Stimulated activated naive CD8-positive, alpha-beta T cell treated with anti-CD3 and anti-CD28 coated beads, Interleukin-15, Interleukin-2, amounts not matched to agents 100 ng/mL and 50 ng/mL, for 24 hours (primary cell): ENCODE results near the gene MICU1.
"Not testable (repeated sequence)": the region's sequence is repeated elsewhere in the genome, so short reads cannot be mapped to it uniquely, and the experiment has no call there.

Experiments used
- H3K27ac Mint-ChIP-seq: one replicate; pipeline ENCODE4 v1.8.0; 2021; ENCODE audit warnings: mild to moderate bottlenecking, mixed read lengths
- H3K27me3 Mint-ChIP-seq: one replicate; pipeline ENCODE4 v1.8.0; 2021; ENCODE audit warnings: mixed read lengths
- H3K36me3 Mint-ChIP-seq: one replicate; pipeline ENCODE4 v1.8.0; 2021; ENCODE audit warnings: low read depth, mixed read lengths
- H3K4me1 Mint-ChIP-seq: one replicate; pipeline ENCODE4 v1.8.0; 2021; ENCODE audit warnings: low read depth, mixed read lengths
- H3K4me3 Mint-ChIP-seq: one replicate; pipeline ENCODE4 v1.8.0; 2021; ENCODE audit warnings: mild to moderate bottlenecking, mixed read lengths
- H3K9me3 Mint-ChIP-seq: one replicate; pipeline ENCODE4 v1.8.0; 2021; ENCODE audit warnings: mixed read lengths

The MICU1 gene

DNA sequence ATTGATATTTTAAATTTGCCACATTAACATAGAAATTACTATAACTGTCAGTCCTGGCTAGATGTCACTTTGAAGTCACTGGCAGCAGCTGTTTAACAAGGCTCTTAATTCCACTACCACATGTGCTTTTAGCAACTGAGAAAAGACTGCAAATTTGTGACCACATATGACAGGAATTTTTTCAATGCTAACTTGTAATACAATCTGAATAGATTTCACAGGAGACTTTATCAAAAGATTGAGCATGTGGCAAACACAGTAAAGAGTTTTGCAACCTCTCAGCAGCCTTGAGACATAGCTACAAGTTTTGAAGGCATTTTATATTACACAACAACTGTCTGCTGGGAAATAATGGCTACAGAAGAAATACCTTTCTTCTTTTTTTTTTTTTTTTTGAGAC, 73.0 kb downstream of the MICU1 start:
- Mint-ChIP-seq H3K4me1 (no peaks in the 10 kb centered on the region), H3K4me3 (no peak overlapping the region), H3K27me3 (no peaks in the 10 kb centered on the region), H3K36me3 (peaks cover 22% of the 10 kb centered on the region), H3K27ac (no peak overlapping the region), H3K9me3 (no peaks in the 10 kb centered on the region)

GRCh38 chr10:72550239-72550638, 75.6 kb downstream of the MICU1 start:
- H3K27ac Mint-ChIP-seq = no peak overlapping the region
- no peaks in the 10 kb centered on the region for H3K27me3 Mint-ChIP-seq
- H3K36me3 Mint-ChIP-seq = peaks cover 26% of the 10 kb centered on the region
- no peaks in the 10 kb centered on the region for H3K4me1 Mint-ChIP-seq
- H3K9me3 Mint-ChIP-seq = no peaks in the 10 kb centered on the region
- no peak overlapping the region for H3K4me3 Mint-ChIP-seq

DNA sequence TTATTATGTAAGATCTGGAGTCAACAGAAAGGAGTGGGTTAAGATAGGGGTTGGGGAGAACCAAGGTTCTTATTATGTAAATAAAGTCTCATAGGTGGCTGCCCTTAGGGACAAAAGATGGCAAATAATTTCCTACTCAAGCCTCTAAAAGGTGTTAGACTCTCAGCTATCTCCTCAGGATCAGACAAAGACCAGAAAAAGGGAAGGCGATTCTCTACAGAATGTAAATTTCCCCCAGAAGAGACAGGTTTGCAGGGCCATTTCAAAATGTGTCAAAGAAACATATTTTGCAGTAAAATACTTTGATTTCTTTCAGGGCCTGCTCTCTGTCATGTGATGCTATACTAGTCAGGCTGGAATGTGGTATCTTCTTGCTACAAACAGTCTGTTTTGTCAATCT, 80.3 kb downstream of the MICU1 start:
- Mint-ChIP-seq H3K36me3 (peaks cover 60% of the 10 kb centered on the region), H3K4me1 (no peaks in the 10 kb centered on the region), H3K9me3 (no peaks in the 10 kb centered on the region), H3K27me3 (no peaks in the 10 kb centered on the region), H3K4me3 (no peak overlapping the region), H3K27ac (no peak overlapping the region)

DNA sequence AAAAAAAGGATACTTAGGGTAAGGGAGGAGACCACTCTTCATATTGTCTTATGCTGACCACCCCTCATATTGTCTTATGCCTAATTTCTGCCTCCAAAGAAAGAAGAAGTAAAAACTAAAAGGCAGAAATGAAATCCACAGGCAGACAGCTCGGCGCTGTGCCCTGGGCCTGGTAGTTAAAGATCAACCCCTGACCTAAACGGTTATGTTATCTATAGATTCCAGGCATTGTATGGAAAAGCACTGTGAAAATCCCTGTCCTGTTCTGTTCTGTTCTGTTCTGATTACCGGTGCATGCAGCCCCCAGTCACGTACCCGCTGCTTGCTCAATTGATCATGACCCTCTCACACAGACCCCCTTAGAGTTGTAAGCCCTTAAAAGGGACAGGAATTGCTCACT, 82.0 kb downstream of the MICU1 start:
- peaks cover 63% of the 10 kb centered on the region for H3K36me3 Mint-ChIP-seq
- H3K4me1 Mint-ChIP-seq, H3K4me3 Mint-ChIP-seq, H3K27ac Mint-ChIP-seq, H3K9me3 Mint-ChIP-seq, H3K27me3 Mint-ChIP-seq: not testable (repeated sequence)

- no peak overlapping the region for H3K4me3 Mint-ChIP-seq
- H3K4me1 Mint-ChIP-seq = peaks cover 8% of the 10 kb centered on the region
- peaks cover 55% of the 10 kb centered on the region for H3K36me3 Mint-ChIP-seq
- H3K27me3 Mint-ChIP-seq = no peaks in the 10 kb centered on the region
- H3K27ac Mint-ChIP-seq = no peak overlapping the region
- no peaks in the 10 kb centered on the region for H3K9me3 Mint-ChIP-seq
Measured at GRCh38 chr10:72542396-72542815, 83.5 kb downstream of the MICU1 start.

DNA sequence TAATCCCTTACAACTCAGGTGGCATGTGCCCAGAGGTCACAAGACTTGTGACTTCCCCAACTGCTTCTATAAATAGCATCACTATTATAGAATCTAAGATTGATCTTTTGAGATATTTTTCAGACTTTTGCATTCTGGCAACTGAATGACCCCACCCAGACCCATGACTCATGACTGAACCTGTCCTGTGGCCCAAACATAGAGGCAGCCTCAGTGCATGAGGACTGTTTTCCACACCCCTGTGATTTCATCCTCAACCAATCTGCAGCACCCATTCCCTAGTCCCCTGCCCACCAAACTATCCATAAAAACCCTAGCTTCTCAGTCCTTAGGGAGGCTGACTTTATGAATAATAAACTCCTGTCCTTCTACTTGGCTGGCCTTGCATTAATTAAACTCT, 84.5 kb downstream of the MICU1 start:
- H3K9me3 Mint-ChIP-seq = no peaks in the 10 kb centered on the region
- H3K27me3 Mint-ChIP-seq = no peaks in the 10 kb centered on the region
- H3K4me1 Mint-ChIP-seq = peaks cover 8% of the 10 kb centered on the region
- no peak overlapping the region for H3K4me3 Mint-ChIP-seq
- peaks cover 55% of the 10 kb centered on the region for H3K36me3 Mint-ChIP-seq
- peak overlapping the region; percentile 45 for H3K27ac Mint-ChIP-seq

DNA sequence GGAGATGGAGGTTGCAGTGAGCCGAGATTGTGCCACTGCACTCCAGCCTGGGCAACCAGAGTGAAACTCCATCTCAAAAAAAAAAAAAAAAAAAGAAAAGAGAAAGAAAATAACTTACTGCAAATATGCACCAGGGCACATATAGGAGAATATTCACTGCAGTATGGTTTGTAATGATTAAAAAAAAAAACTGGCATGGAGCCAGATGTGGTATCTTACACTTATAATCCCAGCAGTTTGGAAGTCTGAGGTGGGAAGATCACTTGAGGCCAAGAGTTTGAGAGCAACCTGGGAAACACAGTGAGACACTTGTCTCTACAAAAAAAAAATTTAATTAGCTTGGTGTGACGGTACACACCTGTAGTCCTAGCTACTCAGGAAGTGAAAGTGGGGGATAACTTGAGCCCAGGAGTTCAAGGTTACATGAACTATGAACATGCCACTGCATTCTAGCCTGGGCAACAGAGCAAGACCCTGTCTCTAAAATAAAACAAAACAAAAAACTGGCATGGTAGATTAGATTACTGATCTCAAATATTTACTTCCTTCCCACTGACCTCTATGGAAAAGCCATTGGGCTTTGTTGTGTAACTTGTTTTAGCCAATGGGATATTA, 85.6 kb downstream of the MICU1 start:
- no peak overlapping the region for H3K4me3 Mint-ChIP-seq
- no peaks in the 10 kb centered on the region for H3K27me3 Mint-ChIP-seq
- peaks cover 50% of the 10 kb centered on the region for H3K36me3 Mint-ChIP-seq
- H3K9me3 Mint-ChIP-seq = no peaks in the 10 kb centered on the region
- peaks cover 8% of the 10 kb centered on the region for H3K4me1 Mint-ChIP-seq
- no peak overlapping the region for H3K27ac Mint-ChIP-seq

GRCh38 chr10:72539137-72539536, 86.7 kb downstream of the MICU1 start:
- no peaks in the 10 kb centered on the region for H3K27me3 Mint-ChIP-seq
- no peaks in the 10 kb centered on the region for H3K9me3 Mint-ChIP-seq
- H3K4me1 Mint-ChIP-seq = peaks cover 8% of the 10 kb centered on the region
- H3K36me3 Mint-ChIP-seq = peaks cover 42% of the 10 kb centered on the region
- H3K27ac Mint-ChIP-seq = no peak overlapping the region
- no peak overlapping the region for H3K4me3 Mint-ChIP-seq

DNA sequence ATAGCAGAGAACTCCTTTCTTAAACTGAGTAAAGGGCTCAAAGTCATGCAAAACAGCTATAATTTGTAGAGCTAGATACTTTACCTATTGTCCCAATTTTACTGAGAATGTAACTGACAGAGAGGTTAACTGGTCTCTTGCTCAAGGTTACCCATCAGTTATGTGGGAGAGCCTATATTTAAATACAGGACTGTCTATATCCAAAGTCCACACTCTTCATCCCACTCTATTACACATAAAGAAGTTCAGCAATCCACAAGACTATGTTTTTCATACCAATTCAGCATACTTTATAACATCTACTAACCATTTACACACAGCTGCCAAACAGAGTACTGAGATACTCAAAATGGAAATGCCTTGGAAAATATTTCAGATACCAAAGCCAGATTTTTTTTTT, 100.2 kb downstream of the MICU1 start:
- Mint-ChIP-seq H3K27ac (no peak overlapping the region), H3K9me3 (no peaks in the 10 kb centered on the region), H3K4me1 (no peaks in the 10 kb centered on the region), H3K4me3 (no peak overlapping the region), H3K27me3 (no peaks in the 10 kb centered on the region), H3K36me3 (peaks cover 6% of the 10 kb centered on the region)

- no peaks in the 10 kb centered on the region for H3K9me3 Mint-ChIP-seq
- H3K36me3 Mint-ChIP-seq = peaks cover 6% of the 10 kb centered on the region
- no peaks in the 10 kb centered on the region for H3K27me3 Mint-ChIP-seq
- no peak overlapping the region for H3K27ac Mint-ChIP-seq
- H3K4me3 Mint-ChIP-seq = no peak overlapping the region
- no peaks in the 10 kb centered on the region for H3K4me1 Mint-ChIP-seq
Measured at GRCh38 chr10:72525277-72525676, 100.6 kb downstream of the MICU1 start.

- peaks cover 3% of the 10 kb centered on the region for H3K36me3 Mint-ChIP-seq
- H3K27ac Mint-ChIP-seq = no peak overlapping the region
- no peaks in the 10 kb centered on the region for H3K27me3 Mint-ChIP-seq
- H3K4me1 Mint-ChIP-seq = no peaks in the 10 kb centered on the region
- H3K4me3 Mint-ChIP-seq = no peak overlapping the region
- H3K9me3 Mint-ChIP-seq = no peaks in the 10 kb centered on the region
Measured at GRCh38 chr10:72524489-72524888, 101.4 kb downstream of the MICU1 start.

GRCh38 chr10:72523932-72524396, 101.9 kb downstream of the MICU1 start:
- Mint-ChIP-seq H3K27ac (no peak overlapping the region), H3K27me3 (no peaks in the 10 kb centered on the region), H3K4me1 (no peaks in the 10 kb centered on the region), H3K9me3 (no peaks in the 10 kb centered on the region), H3K36me3 (no peaks in the 10 kb centered on the region), H3K4me3 (no peak overlapping the region)

DNA sequence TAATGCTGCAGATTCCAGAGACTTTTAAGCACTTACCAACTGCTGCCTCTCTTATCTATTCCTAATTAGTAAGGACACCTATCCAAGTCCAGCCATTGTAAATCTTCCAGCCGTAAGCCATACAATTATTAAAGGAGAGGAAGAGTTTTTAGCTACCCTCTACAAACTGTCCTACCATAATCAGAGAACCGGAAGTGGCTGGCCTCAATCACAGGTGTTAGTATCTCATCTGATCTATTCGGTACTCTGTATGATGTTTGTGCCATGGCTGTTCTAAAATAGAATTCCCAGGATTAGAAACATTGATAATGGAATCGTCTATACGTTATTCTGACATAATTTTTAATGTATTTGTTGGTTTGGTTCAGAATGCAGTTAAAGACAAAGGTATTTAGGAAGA, 102.8 kb downstream of the MICU1 start:
- Mint-ChIP-seq H3K4me1 (no peaks in the 10 kb centered on the region), H3K27me3 (no peaks in the 10 kb centered on the region), H3K27ac (no peak overlapping the region), H3K9me3 (no peaks in the 10 kb centered on the region), H3K4me3 (no peak overlapping the region), H3K36me3 (no peaks in the 10 kb centered on the region)

GRCh38 chr10:72517244-72517643, 108.6 kb downstream of the MICU1 start:
- Mint-ChIP-seq H3K4me3 (no peak overlapping the region), H3K27me3 (no peaks in the 10 kb centered on the region), H3K27ac (no peak overlapping the region), H3K9me3 (peaks cover 18% of the 10 kb centered on the region), H3K4me1 (no peaks in the 10 kb centered on the region), H3K36me3 (peaks cover 18% of the 10 kb centered on the region)

DNA sequence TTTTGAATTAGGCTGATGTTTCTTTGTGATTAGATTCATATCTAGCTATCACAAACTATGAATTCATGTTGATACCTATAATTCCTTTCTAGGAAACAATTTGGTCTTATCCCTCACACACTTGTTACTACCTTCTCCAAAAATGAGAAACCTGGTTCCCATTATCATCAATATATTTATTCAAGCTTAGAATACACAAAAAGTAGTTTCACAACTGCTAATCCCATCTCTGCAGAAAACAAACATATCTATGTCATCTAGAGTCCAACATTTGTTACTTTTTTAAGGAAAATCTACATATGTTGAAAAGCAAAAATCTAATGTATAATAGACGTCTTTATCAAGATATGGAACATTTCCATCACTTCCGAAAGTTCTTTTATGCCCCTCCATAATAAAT, 110.4 kb downstream of the MICU1 start:
- Mint-ChIP-seq H3K4me1 (peaks cover 2% of the 10 kb centered on the region), H3K27ac (no peak overlapping the region), H3K36me3 (peaks cover 18% of the 10 kb centered on the region), H3K4me3 (no peak overlapping the region), H3K9me3 (peaks cover 18% of the 10 kb centered on the region), H3K27me3 (no peaks in the 10 kb centered on the region)

- H3K27ac Mint-ChIP-seq = no peak overlapping the region
- peaks cover 18% of the 10 kb centered on the region for H3K36me3 Mint-ChIP-seq
- peaks cover 2% of the 10 kb centered on the region for H3K4me1 Mint-ChIP-seq
- peaks cover 18% of the 10 kb centered on the region for H3K9me3 Mint-ChIP-seq
- no peaks in the 10 kb centered on the region for H3K27me3 Mint-ChIP-seq
- no peak overlapping the region for H3K4me3 Mint-ChIP-seq
Measured at GRCh38 chr10:72513910-72514309, 112.0 kb downstream of the MICU1 start.
